ENCODE data around the gene TDRD15.
"Not testable (repeated sequence)": the region's sequence is repeated elsewhere in the genome, so short reads cannot be mapped to it uniquely, and the experiment has no call there.

The TDRD15 gene

GRCh38 chr2:21135585-21135984, 11.8 kb downstream of the TDRD15 start:
- TF ChIP-seq, protein P1, sequence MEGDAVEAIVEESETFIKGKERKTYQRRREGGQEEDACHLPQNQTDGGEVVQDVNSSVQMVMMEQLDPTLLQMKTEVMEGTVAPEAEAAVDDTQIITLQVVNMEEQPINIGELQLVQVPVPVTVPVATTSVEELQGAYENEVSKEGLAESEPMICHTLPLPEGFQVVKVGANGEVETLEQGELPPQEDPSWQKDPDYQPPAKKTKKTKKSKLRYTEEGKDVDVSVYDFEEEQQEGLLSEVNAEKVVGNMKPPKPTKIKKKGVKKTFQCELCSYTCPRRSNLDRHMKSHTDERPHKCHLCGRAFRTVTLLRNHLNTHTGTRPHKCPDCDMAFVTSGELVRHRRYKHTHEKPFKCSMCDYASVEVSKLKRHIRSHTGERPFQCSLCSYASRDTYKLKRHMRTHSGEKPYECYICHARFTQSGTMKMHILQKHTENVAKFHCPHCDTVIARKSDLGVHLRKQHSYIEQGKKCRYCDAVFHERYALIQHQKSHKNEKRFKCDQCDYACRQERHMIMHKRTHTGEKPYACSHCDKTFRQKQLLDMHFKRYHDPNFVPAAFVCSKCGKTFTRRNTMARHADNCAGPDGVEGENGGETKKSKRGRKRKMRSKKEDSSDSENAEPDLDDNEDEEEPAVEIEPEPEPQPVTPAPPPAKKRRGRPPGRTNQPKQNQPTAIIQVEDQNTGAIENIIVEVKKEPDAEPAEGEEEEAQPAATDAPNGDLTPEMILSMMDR (conservative IDR thresholded peaks at IDR 0.05; ENCODE audit: control insufficient read depth, insufficient read depth, low read depth, low read length), result no peak
- no peak for DNase-seq (ENCODE audit: low read depth)
- H3K4me3 ChIP-seq (ENCODE audit: control insufficient read depth, low read depth, low read length), result no peak overlapping the region

DNA sequence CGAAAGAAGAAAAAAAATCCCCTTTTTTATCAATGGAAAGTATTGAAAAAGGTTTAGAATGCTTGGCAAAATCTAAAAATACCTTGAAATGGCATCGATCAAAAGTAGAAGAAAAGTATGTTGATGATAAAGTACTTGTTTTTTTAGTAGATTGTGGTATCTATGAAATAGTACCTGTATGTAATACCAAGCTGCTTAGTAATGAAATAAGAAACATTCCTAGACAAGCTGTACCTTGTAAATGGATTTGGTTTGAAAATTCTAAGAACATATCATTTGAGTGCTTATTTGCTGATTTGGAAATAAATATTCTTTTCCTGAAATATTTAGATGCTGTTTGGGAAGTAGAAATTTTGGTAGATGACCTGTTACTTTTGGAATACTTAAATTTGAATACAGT, 18.4 kb downstream of the TDRD15 start:
- DNase-seq (ENCODE audit: low read depth), result no peak
- no peak overlapping the region for H3K4me3 ChIP-seq (ENCODE audit: control insufficient read depth, low read depth, low read length)
- TF ChIP-seq, protein P1 (conservative IDR thresholded peaks at IDR 0.05; ENCODE audit: control insufficient read depth, insufficient read depth, low read depth, low read length), result no peak

- H3K4me3 ChIP-seq (ENCODE audit: control insufficient read depth, low read depth, low read length), result no peak overlapping the region
- no peak for DNase-seq (ENCODE audit: low read depth)
- TF ChIP-seq, protein P1 (conservative IDR thresholded peaks at IDR 0.05; ENCODE audit: control insufficient read depth, insufficient read depth, low read depth, low read length), result no peak
Measured at GRCh38 chr2:21146638-21147037, 22.9 kb downstream of the TDRD15 start.

GRCh38 chr2:21148718-21149117, 24.9 kb downstream of the TDRD15 start:
- DNase-seq (ENCODE audit: low read depth), result no peak
- TF ChIP-seq, protein P1 (conservative IDR thresholded peaks at IDR 0.05; ENCODE audit: control insufficient read depth, insufficient read depth, low read depth, low read length), result no peak
- H3K4me3 ChIP-seq (ENCODE audit: control insufficient read depth, low read depth, low read length), result no peak overlapping the region

GRCh38 chr2:21151234-21151633, 27.5 kb downstream of the TDRD15 start:
- DNase-seq (ENCODE audit: low read depth); H3K4me3 ChIP-seq (ENCODE audit: control insufficient read depth, low read depth, low read length): not testable (repeated sequence)

GRCh38 chr2:21155365-21156136, 31.8 kb downstream of the TDRD15 start:
- no peak for DNase-seq (ENCODE audit: low read depth)
- TF ChIP-seq, protein P1 (conservative IDR thresholded peaks at IDR 0.05; ENCODE audit: control insufficient read depth, insufficient read depth, low read depth, low read length), result no peak
- H3K4me3 ChIP-seq (ENCODE audit: control insufficient read depth, low read depth, low read length), result no peak overlapping the region

DNA sequence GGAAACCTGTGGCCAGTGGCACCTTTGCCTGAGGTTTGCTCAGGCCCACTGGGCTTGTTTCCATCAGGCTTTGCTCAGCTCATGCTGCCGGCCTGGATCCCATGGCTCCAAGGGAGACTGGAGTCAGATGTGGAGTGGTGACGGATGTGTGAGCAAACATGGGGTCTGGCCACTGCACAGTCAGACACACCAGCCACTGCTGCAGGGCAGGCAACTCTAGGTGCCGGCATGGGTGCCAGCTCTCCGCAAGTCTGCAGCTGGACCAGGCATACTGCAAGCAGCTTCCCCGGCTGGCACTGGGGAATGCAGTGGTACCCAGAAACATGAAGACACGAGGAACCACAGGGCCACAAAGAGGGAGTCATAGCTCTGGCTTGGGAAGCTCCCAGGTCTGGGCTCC, 37.4 kb downstream of the TDRD15 start:
- no peak for DNase-seq (ENCODE audit: low read depth)
- H3K4me3 ChIP-seq (ENCODE audit: control insufficient read depth, low read depth, low read length), result no peak overlapping the region
- TF ChIP-seq, protein P1 (conservative IDR thresholded peaks at IDR 0.05; ENCODE audit: control insufficient read depth, insufficient read depth, low read depth, low read length), result no peak

Measured in fibroblast of mammary gland (primary cell).